H1 (cell line): ENCODE data around the gene ACAP1.

ENCODE experiments used
- BCL11A ChIP-seq, 2 experiments: IDR thresholded peaks; one replicate each; pipeline ENCODE4 v1.6.1; 2011; ENCODE audit warnings: low read depth in 2 of 2, low read length in 2 of 2, mild to moderate bottlenecking in 2 of 2
- CREB1 ChIP-seq: IDR thresholded peaks from 2 replicates; pipeline ENCODE4 v1.6.1; 2012; ENCODE audit warnings: inconsistent platforms
- EGR1 ChIP-seq: IDR thresholded peaks from 2 replicates; pipeline ENCODE4 v1.6.1; 2011; ENCODE audit warnings: low read depth, low read length, borderline replicate concordance
- PHF8 ChIP-seq: fragments of 200-600 bp; sonication (generic); conservative IDR thresholded peaks from 2 replicates; pipeline ENCODE4 v1.7.1; 2012; ENCODE audit warnings: low read depth, mild to moderate bottlenecking, inconsistent platforms, low read length, moderate library complexity
- POLR2A ChIP-seq, 2 experiments: IDR thresholded peaks; 1 replicate in 1 of 2; 2 replicates in 1 of 2; pipeline ENCODE4 v1.6.1; 2011; ENCODE audit warnings: low read depth in 2 of 2, low read length in 2 of 2, mild to moderate bottlenecking in 2 of 2; ENCODE audit errors: control extremely low read depth in 1 of 2
- POLR2AphosphoS5 ChIP-seq: IDR thresholded peaks from 2 replicates; pipeline ENCODE4 v1.6.1; 2011; ENCODE audit warnings: low read depth, low read length
- RNF2 ChIP-seq: fragments of 200-900, 300-1000 bp; sonication (generic); IDR thresholded peaks from 2 replicates; pipeline ENCODE4 v1.7.1; 2016; ENCODE audit warnings: borderline replicate concordance, low read depth, mild to moderate bottlenecking, antibody characterized with exemption, low read length; ENCODE audit not compliant: poor library complexity, severe bottlenecking; ENCODE audit errors: missing control alignments
- SIN3A ChIP-seq, 2 experiments: IDR thresholded peaks in 1 of 2; conservative IDR thresholded peaks in 1 of 2; 2 replicates each; pipeline ENCODE4 v1.6.1; 2011 to 2012; ENCODE audit warnings: low read length in 2 of 2, improper control_type of control experiment in 1 of 2, low read depth in 1 of 2, mild to moderate bottlenecking in 1 of 2
- TF ChIP-seq, protein P1 (sequence below): IDR thresholded peaks from 2 replicates; pipeline ENCODE4 v1.6.1; 2012; ENCODE audit warnings: inconsistent platforms
- TF ChIP-seq, protein P2 (sequence below), 3 experiments: IDR thresholded peaks; 1 replicate in 2 of 3; 2 replicates in 1 of 3; pipeline versions ENCODE4 v1.5.1 to v1.6.1; 2011; ENCODE audit warnings: low read length in 3 of 3, mild to moderate bottlenecking in 3 of 3, inconsistent platforms in 2 of 3, low read depth in 1 of 3, moderate library complexity in 1 of 3; ENCODE audit not compliant: insufficient read depth in 1 of 3; ENCODE audit errors: control extremely low read depth in 1 of 3

DNA sequence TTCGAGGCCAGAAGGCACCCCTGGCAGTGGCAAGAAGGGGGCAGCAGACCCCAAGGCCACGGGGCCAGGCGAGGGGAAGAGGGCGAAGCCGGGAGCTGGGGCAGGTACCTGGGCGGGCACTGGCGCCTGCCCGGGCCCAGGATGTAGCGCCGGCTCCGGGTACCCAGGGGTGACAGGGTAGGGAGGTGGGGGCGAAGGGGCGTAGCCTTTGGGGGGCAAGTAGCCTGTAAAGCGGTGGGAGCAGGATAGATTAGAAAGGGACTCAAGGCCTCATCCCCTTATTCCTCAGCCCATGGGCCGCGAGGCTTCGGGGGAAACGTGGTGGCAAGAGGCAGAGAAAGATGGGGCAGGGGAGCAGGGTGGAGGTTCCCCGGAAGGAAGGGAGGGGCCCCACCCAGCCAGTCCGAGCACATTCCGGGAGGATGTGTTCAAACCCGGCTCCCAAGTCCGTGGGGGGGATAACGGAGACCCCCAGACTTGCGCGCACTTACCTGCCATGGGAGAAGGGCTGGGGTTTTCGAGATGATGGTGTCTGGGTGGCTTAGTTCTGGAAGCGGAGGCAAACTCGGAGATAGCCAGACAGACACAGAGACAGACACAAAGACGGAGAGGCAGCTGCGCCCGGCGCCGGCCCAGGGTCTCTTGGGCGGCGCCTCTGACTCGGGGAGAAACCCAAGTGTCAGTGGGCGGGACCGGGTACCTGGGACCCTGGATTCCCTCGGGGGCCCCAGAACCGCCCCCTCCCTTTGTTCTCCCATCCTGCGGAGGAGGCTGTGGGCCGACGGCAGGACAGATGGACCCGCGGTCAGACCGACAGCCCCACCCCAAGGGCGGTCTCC lies 57.5 kb downstream of the ACAP1 start:
- 0 out of 2 replicates have a peak, but pooled peaks have one; percentile 4 for TF ChIP-seq PHF8
- TF ChIP-seq, protein P1, sequence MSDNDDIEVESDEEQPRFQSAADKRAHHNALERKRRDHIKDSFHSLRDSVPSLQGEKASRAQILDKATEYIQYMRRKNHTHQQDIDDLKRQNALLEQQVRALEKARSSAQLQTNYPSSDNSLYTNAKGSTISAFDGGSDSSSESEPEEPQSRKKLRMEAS: peak; percentile 80; the same call in 1 of the 2 replicates
- TF ChIP-seq CREB1: no peak
- TF ChIP-seq, protein P2, sequence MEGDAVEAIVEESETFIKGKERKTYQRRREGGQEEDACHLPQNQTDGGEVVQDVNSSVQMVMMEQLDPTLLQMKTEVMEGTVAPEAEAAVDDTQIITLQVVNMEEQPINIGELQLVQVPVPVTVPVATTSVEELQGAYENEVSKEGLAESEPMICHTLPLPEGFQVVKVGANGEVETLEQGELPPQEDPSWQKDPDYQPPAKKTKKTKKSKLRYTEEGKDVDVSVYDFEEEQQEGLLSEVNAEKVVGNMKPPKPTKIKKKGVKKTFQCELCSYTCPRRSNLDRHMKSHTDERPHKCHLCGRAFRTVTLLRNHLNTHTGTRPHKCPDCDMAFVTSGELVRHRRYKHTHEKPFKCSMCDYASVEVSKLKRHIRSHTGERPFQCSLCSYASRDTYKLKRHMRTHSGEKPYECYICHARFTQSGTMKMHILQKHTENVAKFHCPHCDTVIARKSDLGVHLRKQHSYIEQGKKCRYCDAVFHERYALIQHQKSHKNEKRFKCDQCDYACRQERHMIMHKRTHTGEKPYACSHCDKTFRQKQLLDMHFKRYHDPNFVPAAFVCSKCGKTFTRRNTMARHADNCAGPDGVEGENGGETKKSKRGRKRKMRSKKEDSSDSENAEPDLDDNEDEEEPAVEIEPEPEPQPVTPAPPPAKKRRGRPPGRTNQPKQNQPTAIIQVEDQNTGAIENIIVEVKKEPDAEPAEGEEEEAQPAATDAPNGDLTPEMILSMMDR (IDR thresholded peaks at IDR 0.05; ENCODE audit: control extremely low read depth in 1 of 3, insufficient read depth in 1 of 3, low read depth in 1 of 3, low read length in 3 of 3): peak; percentile 66 to 69 (median 68)
- no peak for TF ChIP-seq BCL11A (IDR thresholded peaks at IDR 0.05; ENCODE audit: low read depth in 2 of 2, low read length in 2 of 2)
- TF ChIP-seq SIN3A (conservative IDR thresholded peaks at IDR 0.05 in 1 of 2, IDR thresholded peaks at IDR 0.05 in 1 of 2; ENCODE audit: low read depth in 1 of 2, low read length in 2 of 2): peak; percentile 35 to 71; a peak in 2 of 4 replicates
- TF ChIP-seq POLR2A (IDR thresholded peaks at IDR 0.05; ENCODE audit: control extremely low read depth in 1 of 2, low read depth in 2 of 2, low read length in 2 of 2): 0 out of 3 replicates have a peak, but pooled peaks of 1 of the 2 experiments have one; percentile 0
- TF ChIP-seq RNF2: no peak
- no peak for TF ChIP-seq POLR2AphosphoS5
- TF ChIP-seq EGR1: no peak
